Choroid plexus epithelial cell (primary cell): ENCODE measurements around the gene SIN3B.
A peak's percentile ranks its signal among the peaks of the same experiment; 100 is the strongest.

Source experiments
- DNase-seq: peaks from one replicate; pipeline ENCODE4 v3.0.0-alpha.2; 2010; ENCODE audit warnings: low read depth
- H3K4me3 ChIP-seq: 2 replicates; pipeline ENCODE4 v1.5.1; 2011; ENCODE audit warnings: low read depth, mild to moderate bottlenecking, control low read depth, low read length, moderate library complexity
- TF ChIP-seq, protein P1 (sequence below): conservative IDR thresholded peaks from 2 replicates; pipeline ENCODE4 v1.5.1; 2011; ENCODE audit warnings: low read depth, mild to moderate bottlenecking, control low read depth, inconsistent platforms, low read length, moderate library complexity

Gene SIN3B

GRCh38 chr19:16880884-16881554, 51.8 kb downstream of the SIN3B start:
- TF ChIP-seq, protein P1, sequence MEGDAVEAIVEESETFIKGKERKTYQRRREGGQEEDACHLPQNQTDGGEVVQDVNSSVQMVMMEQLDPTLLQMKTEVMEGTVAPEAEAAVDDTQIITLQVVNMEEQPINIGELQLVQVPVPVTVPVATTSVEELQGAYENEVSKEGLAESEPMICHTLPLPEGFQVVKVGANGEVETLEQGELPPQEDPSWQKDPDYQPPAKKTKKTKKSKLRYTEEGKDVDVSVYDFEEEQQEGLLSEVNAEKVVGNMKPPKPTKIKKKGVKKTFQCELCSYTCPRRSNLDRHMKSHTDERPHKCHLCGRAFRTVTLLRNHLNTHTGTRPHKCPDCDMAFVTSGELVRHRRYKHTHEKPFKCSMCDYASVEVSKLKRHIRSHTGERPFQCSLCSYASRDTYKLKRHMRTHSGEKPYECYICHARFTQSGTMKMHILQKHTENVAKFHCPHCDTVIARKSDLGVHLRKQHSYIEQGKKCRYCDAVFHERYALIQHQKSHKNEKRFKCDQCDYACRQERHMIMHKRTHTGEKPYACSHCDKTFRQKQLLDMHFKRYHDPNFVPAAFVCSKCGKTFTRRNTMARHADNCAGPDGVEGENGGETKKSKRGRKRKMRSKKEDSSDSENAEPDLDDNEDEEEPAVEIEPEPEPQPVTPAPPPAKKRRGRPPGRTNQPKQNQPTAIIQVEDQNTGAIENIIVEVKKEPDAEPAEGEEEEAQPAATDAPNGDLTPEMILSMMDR, result no peak
- DNase-seq, result no peak
- H3K4me3 ChIP-seq, result no peak overlapping the region

- no peak for DNase-seq
- TF ChIP-seq, protein P1, result no peak
- H3K4me3 ChIP-seq, result no peak overlapping the region
These were observed 52.9 kb downstream of the SIN3B start for GRCh38 chr19:16882146-16882545.

- no peak for DNase-seq
- no peak overlapping the region for H3K4me3 ChIP-seq
- TF ChIP-seq, protein P1, result no peak
These were observed 54.3 kb downstream of the SIN3B start for GRCh38 chr19:16883522-16883921.

DNA sequence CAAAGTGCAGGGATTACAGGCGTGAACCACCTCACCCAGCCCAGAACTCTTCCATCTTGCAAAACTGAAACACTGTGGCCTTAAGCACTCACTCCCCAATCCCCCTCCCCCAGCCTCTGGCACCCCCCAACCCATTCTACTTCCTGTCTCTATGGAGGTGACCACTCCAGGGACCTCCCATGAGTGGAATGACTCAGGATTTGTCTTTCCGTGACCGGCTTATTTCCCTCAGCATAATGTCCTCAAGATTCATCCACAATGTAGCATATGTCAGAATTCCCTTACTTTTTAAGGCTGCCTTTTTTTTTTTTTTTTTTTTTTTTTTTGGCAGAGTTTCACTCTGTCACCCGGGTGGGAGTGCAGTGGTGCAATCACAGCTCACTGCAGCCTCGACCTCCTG, 56.0 kb downstream of the SIN3B start:
- TF ChIP-seq, protein P1, result no peak
- no peak for DNase-seq
- no peak overlapping the region for H3K4me3 ChIP-seq

- TF ChIP-seq, protein P1, result no peak
- peak; percentile 67 for DNase-seq
- H3K4me3 ChIP-seq, result no peak overlapping the region
These were observed 57.2 kb downstream of the SIN3B start for GRCh38 chr19:16886305-16886880.

DNA sequence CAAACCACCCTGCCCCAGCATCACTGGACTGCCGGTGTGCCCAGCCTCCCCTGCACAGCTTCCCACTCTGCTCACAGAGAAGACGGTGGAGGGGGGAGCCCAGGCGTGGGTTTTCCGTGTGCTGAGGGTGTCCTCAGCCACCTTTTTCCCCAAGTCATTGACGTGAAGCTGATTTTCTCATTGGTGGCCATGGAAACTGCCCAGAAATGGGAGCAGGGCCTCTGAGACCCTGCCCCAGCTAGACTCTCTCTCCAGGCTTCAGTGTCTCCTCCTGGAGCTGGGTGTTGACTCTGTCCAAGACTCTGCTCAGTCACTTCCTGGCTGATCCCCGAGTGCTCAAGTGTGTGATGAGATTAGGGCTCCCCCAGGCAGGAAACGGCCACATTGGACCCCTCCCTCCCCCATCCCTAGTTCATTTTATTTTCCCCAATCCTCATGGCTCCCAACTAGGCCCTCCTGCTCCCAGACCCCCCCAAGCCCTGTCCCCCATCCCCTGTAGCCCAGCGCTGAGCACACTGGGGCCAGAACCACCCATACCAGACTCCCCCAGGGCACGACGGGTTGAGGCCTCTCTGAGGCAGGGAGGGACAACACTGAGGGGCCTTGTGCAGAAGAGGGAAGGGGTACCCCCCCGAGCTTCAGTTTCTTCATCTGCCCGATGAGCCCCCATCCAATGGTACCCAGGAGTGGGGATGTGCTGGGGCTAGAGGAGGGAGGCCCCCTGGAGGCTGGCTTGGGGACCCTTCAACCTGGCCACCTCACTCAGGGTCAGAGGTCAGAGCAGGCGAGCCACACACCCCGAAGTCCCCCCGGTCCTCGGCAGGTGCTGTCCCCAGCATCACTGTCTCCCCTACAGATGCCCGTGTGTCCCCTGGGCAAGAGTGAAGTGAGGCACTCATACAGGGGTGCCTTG, 58.4 kb downstream of the SIN3B start:
- DNase-seq, result no peak
- TF ChIP-seq, protein P1, result no peak
- no peak overlapping the region for H3K4me3 ChIP-seq
